ENCODE measurements around the gene PACS2. TPM values are rescaled to one million over a fixed set of nuclear protein-coding genes. Genes with fewer than 3 reads are reported as not detected.
"Not testable (repeated sequence)": the region's sequence is repeated elsewhere in the genome, so short reads cannot be mapped to it uniquely, and the experiment has no call there.

PACS2 gene
- total and polyA plus RNA-seq, 2 experiments from 2014 or later, result 41.1 to 54.5 TPM

- 87% methylated on average over 23 of the region's 27 CpGs for WGBS (ENCODE audit: low lambda C conversion rate, missing lambda C conversion rate)
- Histone ChIP-seq H3K4me2 (no peak overlapping the region), H3K4me1 (ENCODE audit: insufficient read depth) (no peaks in the 10 kb centered on the region), H3K4me3 (no peak overlapping the region), H2AFZ (no peak overlapping the region), H3K27me3 (no peaks in the 10 kb centered on the region), H3K9me3 (ENCODE audit: low read depth) (no peaks in the 10 kb centered on the region), H3K27ac (no peak overlapping the region), H4K20me1 (ENCODE audit: insufficient read depth, poor library complexity, severe bottlenecking) (peaks cover 62% of the 10 kb centered on the region), H3K36me3 (replicated peaks; ENCODE audit: insufficient read depth, low read depth) (no peaks in the 10 kb centered on the region), H3K9me2 (replicated peaks; ENCODE audit: insufficient read depth) (no peaks in the 10 kb centered on the region), H3K79me2 (peaks cover 99% of the 10 kb centered on the region)
- DNase-seq (ENCODE audit: low spot score), result no peak
- no peak for TF ChIP-seq CTCF (IDR thresholded peaks at IDR 0.05; ENCODE audit: poor library complexity)
- no peak for TF ChIP-seq EZH2phosphoT487 (IDR thresholded peaks at IDR 0.05; ENCODE audit: low read depth, severe bottlenecking, unreplicated experiment)
- TF ChIP-seq EZH2 (IDR thresholded peaks at IDR 0.05; ENCODE audit: borderline replicate concordance), result no peak
Measured at GRCh38 chr14:105325716-105326567, 11.4 kb downstream of the PACS2 start.

- H3K4me1 ChIP-seq (ENCODE audit: insufficient read depth), result no peaks in the 10 kb centered on the region
- no peaks in the 10 kb centered on the region for H3K27me3 ChIP-seq
- DNase-seq (ENCODE audit: low spot score), result no peak
- peaks cover 62% of the 10 kb centered on the region for H4K20me1 ChIP-seq (ENCODE audit: insufficient read depth, poor library complexity, severe bottlenecking)
- no peaks in the 10 kb centered on the region for H3K36me3 ChIP-seq (replicated peaks; ENCODE audit: insufficient read depth, low read depth)
- WGBS (ENCODE audit: low lambda C conversion rate, missing lambda C conversion rate), result 94% methylated on average over 9 of the region's 9 CpGs
- no peaks in the 10 kb centered on the region for H3K9me2 ChIP-seq (replicated peaks; ENCODE audit: insufficient read depth)
- H3K79me2 ChIP-seq, result peaks cover 99% of the 10 kb centered on the region
- H3K4me3 ChIP-seq, result no peak overlapping the region
- H3K27ac ChIP-seq, result no peak overlapping the region
- no peaks in the 10 kb centered on the region for H3K9me3 ChIP-seq (ENCODE audit: low read depth)
- TF ChIP-seq EZH2phosphoT487 (IDR thresholded peaks at IDR 0.05; ENCODE audit: low read depth, severe bottlenecking, unreplicated experiment), result no peak
- TF ChIP-seq CTCF (IDR thresholded peaks at IDR 0.05; ENCODE audit: poor library complexity), result no peak
- TF ChIP-seq EZH2 (IDR thresholded peaks at IDR 0.05; ENCODE audit: borderline replicate concordance), result no peak
- H3K4me2 ChIP-seq, result no peak overlapping the region
- no peak overlapping the region for H2AFZ ChIP-seq
Measured at GRCh38 chr14:105326568-105326867, 12.0 kb downstream of the PACS2 start.

- Histone ChIP-seq H3K4me2 (no peak overlapping the region), H3K4me1 (ENCODE audit: insufficient read depth) (no peaks in the 10 kb centered on the region), H2AFZ (no peak overlapping the region), H3K79me2 (peaks cover 99% of the 10 kb centered on the region), H3K36me3 (replicated peaks; ENCODE audit: insufficient read depth, low read depth) (no peaks in the 10 kb centered on the region), H3K9me2 (replicated peaks; ENCODE audit: insufficient read depth) (no peaks in the 10 kb centered on the region), H3K27me3 (no peaks in the 10 kb centered on the region), H4K20me1 (ENCODE audit: insufficient read depth, poor library complexity, severe bottlenecking) (peaks cover 68% of the 10 kb centered on the region), H3K4me3 (no peak overlapping the region), H3K9me3 (ENCODE audit: low read depth) (no peaks in the 10 kb centered on the region), H3K27ac (no peak overlapping the region)
- DNase-seq (ENCODE audit: low spot score), result no peak
- 74% methylated on average over 34 of the region's 34 CpGs for WGBS (ENCODE audit: low lambda C conversion rate, missing lambda C conversion rate)
- TF ChIP-seq EZH2phosphoT487 (IDR thresholded peaks at IDR 0.05; ENCODE audit: low read depth, severe bottlenecking, unreplicated experiment) (no peak), EZH2 (IDR thresholded peaks at IDR 0.05; ENCODE audit: borderline replicate concordance) (no peak), CTCF (IDR thresholded peaks at IDR 0.05; ENCODE audit: poor library complexity) (no peak)
Measured at GRCh38 chr14:105326891-105327694, 12.5 kb downstream of the PACS2 start.

GRCh38 chr14:105327695-105328045, 13.1 kb downstream of the PACS2 start:
- WGBS (ENCODE audit: low lambda C conversion rate, missing lambda C conversion rate), result 82% methylated on average over 16 of the region's 17 CpGs
- not testable (repeated sequence) for DNase-seq (ENCODE audit: low spot score); H3K36me3 ChIP-seq (replicated peaks; ENCODE audit: insufficient read depth, low read depth); H3K4me2 ChIP-seq; H2AFZ ChIP-seq; H3K27me3 ChIP-seq; H3K4me1 ChIP-seq (ENCODE audit: insufficient read depth); H3K9me3 ChIP-seq (ENCODE audit: low read depth); H3K9me2 ChIP-seq (replicated peaks; ENCODE audit: insufficient read depth); H3K4me3 ChIP-seq; H3K27ac ChIP-seq
- Histone ChIP-seq H3K79me2 (peaks cover 99% of the 10 kb centered on the region), H4K20me1 (ENCODE audit: insufficient read depth, poor library complexity, severe bottlenecking) (peaks cover 66% of the 10 kb centered on the region)
